Measurements from ENCODE around the gene ALDH8A1.

Gene ALDH8A1

DNA sequence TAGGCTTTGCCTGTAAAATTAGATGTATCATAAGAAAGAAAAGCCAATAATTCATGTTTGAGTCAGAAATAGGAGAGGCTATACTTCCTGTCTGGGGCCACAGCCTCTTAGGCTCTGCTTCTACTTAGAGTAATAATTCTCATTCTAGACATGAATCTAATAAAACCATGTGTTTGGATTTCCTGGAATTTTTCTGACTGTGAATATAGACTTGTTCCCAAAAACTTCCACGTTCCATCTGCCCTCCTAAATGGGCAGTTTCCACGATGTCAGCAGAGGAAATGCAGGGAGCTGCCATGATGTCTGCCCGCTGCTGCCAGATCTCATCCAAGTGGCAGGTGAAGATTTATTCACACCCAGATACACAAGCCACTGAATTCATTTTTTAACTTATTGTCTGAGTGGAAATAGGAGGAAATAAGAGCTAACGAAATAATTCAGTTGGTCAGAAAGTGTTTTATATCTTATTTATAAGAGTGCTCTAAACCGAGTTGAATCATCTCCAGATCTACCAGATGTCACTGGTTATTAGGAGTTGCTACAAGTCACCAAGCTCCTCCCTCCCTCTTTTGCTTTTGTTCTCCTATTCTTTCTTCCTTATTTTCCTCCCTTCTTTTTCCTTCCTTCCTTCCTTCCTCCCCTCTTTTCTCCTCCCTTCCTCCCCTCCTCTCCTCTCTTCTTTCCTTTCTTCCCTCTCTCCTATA lies 69.3 kb downstream of the ALDH8A1 start:
- TF ChIP-seq, protein P1, sequence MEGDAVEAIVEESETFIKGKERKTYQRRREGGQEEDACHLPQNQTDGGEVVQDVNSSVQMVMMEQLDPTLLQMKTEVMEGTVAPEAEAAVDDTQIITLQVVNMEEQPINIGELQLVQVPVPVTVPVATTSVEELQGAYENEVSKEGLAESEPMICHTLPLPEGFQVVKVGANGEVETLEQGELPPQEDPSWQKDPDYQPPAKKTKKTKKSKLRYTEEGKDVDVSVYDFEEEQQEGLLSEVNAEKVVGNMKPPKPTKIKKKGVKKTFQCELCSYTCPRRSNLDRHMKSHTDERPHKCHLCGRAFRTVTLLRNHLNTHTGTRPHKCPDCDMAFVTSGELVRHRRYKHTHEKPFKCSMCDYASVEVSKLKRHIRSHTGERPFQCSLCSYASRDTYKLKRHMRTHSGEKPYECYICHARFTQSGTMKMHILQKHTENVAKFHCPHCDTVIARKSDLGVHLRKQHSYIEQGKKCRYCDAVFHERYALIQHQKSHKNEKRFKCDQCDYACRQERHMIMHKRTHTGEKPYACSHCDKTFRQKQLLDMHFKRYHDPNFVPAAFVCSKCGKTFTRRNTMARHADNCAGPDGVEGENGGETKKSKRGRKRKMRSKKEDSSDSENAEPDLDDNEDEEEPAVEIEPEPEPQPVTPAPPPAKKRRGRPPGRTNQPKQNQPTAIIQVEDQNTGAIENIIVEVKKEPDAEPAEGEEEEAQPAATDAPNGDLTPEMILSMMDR (IDR thresholded peaks at IDR 0.05; ENCODE audit: low read depth, low read length): no peak

DNA sequence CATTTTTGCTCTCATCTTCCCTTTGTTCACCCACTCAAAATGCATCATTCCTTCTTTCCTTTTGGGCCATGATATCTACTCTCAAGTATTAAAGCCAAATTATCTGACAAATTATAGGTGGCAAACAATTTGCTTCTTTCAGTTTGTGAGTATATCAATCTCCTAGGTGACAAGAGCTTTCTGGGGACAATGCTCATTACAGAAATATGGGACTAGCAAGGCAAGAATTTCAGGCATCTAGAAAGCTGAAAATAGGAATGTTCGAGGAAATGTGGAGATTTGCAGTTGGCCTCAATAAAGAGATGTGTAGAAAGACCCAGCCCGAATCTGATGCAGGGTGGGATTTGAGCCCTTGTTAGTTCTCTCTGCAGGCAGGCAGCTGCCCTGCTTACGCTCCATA lies 71.8 kb downstream of the ALDH8A1 start:
- H3K4me3 ChIP-seq (replicated peaks in 1 of 2; ENCODE audit: low read depth in 2 of 2, low read length in 2 of 2): no peak overlapping the region
- DNase-seq (ENCODE audit: low read depth in 2 of 2): peak in 1 of 2 donors; percentile 25
- TF ChIP-seq, protein P1 (IDR thresholded peaks at IDR 0.05; ENCODE audit: low read depth, low read length): no peak

More for the DNA sequence above, 69.3 kb downstream of the ALDH8A1 start:
- DNase-seq (ENCODE audit: low read depth in 2 of 2): no peak
- H3K4me3 ChIP-seq (replicated peaks in 1 of 2; ENCODE audit: low read depth in 2 of 2, low read length in 2 of 2): no peak overlapping the region

DNA sequence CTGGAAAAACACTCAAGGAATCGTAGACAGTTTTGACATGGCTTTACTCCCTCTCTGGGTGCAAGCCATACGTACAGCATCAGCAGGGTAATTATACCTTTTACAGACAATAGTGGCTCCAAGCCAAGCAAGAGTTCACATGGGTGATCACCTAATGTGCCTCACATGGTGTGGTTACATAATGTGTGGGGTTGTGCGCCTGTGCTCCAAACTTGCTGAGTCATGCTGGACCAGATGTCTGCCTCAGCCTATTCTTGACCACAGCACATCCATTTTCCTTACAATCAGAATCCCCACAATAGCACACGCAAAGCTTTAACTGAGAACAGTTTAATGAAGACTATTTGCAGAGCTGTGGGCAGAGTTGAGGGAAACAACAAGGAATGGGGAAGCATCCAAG lies 74.5 kb downstream of the ALDH8A1 start:
- DNase-seq (ENCODE audit: low read depth in 2 of 2): peak in 1 of 2 donors; percentile 62
- H3K4me3 ChIP-seq (replicated peaks in 1 of 2; ENCODE audit: low read depth in 2 of 2, low read length in 2 of 2): no peak overlapping the region
- TF ChIP-seq, protein P1 (IDR thresholded peaks at IDR 0.05; ENCODE audit: low read depth, low read length): no peak

DNA sequence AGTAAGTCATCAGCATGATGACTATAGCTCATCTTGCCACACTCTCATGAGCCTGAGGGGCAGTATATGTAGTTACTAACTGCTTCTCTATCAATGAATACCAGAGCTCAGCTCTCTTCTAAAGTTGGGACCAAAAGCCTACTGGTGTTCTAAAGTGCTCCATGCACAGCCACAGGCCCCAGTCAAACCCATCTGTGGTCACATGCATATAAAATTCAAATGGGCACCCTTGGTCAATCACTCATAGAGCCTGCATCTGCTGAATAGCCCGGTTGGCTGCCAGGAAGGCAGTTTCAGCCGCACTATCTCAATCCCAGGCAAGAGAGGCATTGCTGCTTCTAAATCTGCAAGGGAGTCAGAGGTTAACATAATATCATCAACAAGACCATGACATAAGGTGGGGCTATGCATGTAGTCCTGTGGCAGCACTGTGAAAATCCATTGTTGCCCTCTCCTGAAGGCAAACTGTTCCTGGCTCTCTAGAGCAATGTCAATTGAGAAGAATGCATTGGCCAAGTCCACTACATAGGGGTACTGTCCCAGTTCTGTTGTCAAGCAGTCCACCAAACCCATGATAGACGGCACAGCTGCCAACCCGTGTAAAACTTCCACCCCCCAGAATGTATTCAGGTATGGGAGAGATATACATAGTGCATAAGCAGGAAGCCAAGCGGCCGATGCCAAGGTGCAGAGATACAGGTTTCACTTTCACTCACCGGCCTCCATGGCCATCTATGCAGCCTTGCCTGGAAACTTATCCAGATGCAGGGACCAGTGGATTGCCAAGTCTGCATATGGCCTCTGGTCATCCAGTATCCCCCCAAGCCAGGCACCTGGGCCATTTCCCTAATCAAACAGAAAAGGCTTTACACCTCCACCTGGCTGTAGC lies 76.2 kb downstream of the ALDH8A1 start:
- H3K4me3 ChIP-seq (replicated peaks in 1 of 2; ENCODE audit: low read depth in 2 of 2, low read length in 2 of 2): no peak overlapping the region
- no peak for DNase-seq (ENCODE audit: low read depth in 2 of 2)
- TF ChIP-seq, protein P1 (IDR thresholded peaks at IDR 0.05; ENCODE audit: low read depth, low read length): no peak

DNA sequence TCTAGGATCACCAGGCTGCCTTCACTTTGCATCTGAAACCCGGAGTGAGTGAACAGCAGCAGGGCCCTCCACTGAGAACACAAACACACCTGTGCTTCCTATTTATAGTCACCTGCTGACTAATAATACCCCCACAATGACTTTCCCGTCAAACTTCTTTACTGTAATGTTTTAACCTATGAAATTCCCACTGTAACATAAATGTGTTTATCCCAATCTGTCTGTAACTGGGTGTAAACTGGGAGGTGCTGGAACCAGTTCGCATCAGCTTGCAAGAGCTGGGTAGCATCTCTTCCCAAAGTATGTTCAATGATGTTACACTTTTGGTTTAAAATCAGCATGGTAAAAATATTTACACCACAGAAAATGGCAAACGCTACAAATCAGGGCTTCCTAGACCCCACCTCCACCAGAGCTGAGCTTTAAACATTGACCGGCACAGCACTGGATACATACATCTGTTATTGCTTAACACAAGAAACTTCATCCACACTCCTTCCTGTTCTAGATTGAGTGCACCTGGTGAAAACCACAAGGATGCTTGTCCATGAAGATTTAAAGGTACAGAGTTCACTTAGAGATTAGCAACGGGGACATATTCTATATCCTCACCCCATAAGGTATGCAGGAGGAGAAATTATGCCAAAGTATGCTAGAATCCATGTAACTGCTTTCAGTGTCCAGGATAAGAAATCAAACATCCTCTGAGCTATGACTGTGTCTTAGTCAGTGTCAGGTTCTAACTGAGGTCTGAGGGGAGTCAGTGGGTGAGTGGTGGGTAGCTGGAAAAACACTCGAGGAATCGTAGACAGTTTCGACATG lies 79.0 kb downstream of the ALDH8A1 start:
- no peak overlapping the region for H3K4me3 ChIP-seq (replicated peaks in 1 of 2; ENCODE audit: low read depth in 2 of 2, low read length in 2 of 2)
- DNase-seq (ENCODE audit: low read depth in 2 of 2): peak; percentile 35 to 38
- TF ChIP-seq, protein P1 (IDR thresholded peaks at IDR 0.05; ENCODE audit: low read depth, low read length): no peak

DNA sequence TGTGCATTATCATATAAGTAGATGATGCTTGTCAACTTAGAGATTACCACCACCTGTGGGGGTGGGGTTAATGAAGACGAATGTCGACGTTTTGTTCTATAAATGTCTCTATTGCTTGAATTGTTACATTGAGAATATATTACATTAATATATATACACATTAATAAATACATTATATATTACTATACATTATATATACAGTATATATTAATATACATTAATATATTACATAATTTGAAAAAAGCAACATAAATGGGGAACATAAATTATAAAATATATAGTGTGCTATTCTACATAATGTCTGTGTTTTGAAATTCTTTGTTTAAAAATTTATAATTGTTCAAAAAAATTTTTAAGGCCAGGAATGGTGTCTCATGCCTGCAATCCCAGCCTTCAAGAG lies 81.1 kb downstream of the ALDH8A1 start:
- TF ChIP-seq, protein P1 (IDR thresholded peaks at IDR 0.05; ENCODE audit: low read depth, low read length): no peak

More for the DNA sequence above, 81.1 kb downstream of the ALDH8A1 start:
- DNase-seq (ENCODE audit: low read depth in 2 of 2): no peak
- H3K4me3 ChIP-seq (replicated peaks in 1 of 2; ENCODE audit: low read depth in 2 of 2, low read length in 2 of 2): no peak overlapping the region
